GM15510 (cell line): Measurements from ENCODE around the gene OSBPL8.

Source experiments
- POLR2A ChIP-seq: IDR thresholded peaks from 3 replicates; pipeline ENCODE4 v1.6.1; 2011; ENCODE audit warnings: borderline replicate concordance; ENCODE audit not compliant: insufficient read length; ENCODE audit errors: extremely low read depth

OSBPL8 gene

GRCh38 chr12:76441016-76441415, 118.6 kb downstream of the OSBPL8 start:
- TF ChIP-seq POLR2A: no peak

GRCh38 chr12:76432733-76433132, 126.8 kb downstream of the OSBPL8 start:
- TF ChIP-seq POLR2A: no peak

- TF ChIP-seq POLR2A: no peak
Observed at GRCh38 chr12:76428117-76428516, 131.5 kb downstream of the OSBPL8 start.

GRCh38 chr12:76426160-76426559, 133.4 kb downstream of the OSBPL8 start:
- TF ChIP-seq POLR2A: no peak

GRCh38 chr12:76424941-76425340, 134.6 kb downstream of the OSBPL8 start:
- no peak for TF ChIP-seq POLR2A

GRCh38 chr12:76422543-76423438, 136.8 kb downstream of the OSBPL8 start:
- no peak for TF ChIP-seq POLR2A

GRCh38 chr12:76422154-76422542, 137.4 kb downstream of the OSBPL8 start:
- TF ChIP-seq POLR2A: no peak

GRCh38 chr12:76421046-76421445, 138.5 kb downstream of the OSBPL8 start:
- no peak for TF ChIP-seq POLR2A

GRCh38 chr12:76420222-76420621, 139.3 kb downstream of the OSBPL8 start:
- no peak for TF ChIP-seq POLR2A

- TF ChIP-seq POLR2A: no peak
Observed at GRCh38 chr12:76417116-76417515, 142.5 kb downstream of the OSBPL8 start.

GRCh38 chr12:76413121-76413520, 146.4 kb downstream of the OSBPL8 start:
- no peak for TF ChIP-seq POLR2A

GRCh38 chr12:76410781-76411180, 148.8 kb downstream of the OSBPL8 start:
- no peak for TF ChIP-seq POLR2A

GRCh38 chr12:76410371-76410770, 149.2 kb downstream of the OSBPL8 start:
- TF ChIP-seq POLR2A: no peak

GRCh38 chr12:76409074-76409473, 150.5 kb downstream of the OSBPL8 start:
- TF ChIP-seq POLR2A: no peak

- no peak for TF ChIP-seq POLR2A
Observed at GRCh38 chr12:76407710-76408109, 151.9 kb downstream of the OSBPL8 start.

- no peak for TF ChIP-seq POLR2A
Observed at GRCh38 chr12:76402259-76402658, 157.3 kb downstream of the OSBPL8 start.

GRCh38 chr12:76400136-76400535, 159.4 kb downstream of the OSBPL8 start:
- TF ChIP-seq POLR2A: no peak

- no peak for TF ChIP-seq POLR2A
Observed at GRCh38 chr12:76399040-76399439, 160.5 kb downstream of the OSBPL8 start.

GRCh38 chr12:76398106-76398505, 161.5 kb downstream of the OSBPL8 start:
- no peak for TF ChIP-seq POLR2A
